Measurements from ENCODE around the gene ACACB.

Gene ACACB

DNA sequence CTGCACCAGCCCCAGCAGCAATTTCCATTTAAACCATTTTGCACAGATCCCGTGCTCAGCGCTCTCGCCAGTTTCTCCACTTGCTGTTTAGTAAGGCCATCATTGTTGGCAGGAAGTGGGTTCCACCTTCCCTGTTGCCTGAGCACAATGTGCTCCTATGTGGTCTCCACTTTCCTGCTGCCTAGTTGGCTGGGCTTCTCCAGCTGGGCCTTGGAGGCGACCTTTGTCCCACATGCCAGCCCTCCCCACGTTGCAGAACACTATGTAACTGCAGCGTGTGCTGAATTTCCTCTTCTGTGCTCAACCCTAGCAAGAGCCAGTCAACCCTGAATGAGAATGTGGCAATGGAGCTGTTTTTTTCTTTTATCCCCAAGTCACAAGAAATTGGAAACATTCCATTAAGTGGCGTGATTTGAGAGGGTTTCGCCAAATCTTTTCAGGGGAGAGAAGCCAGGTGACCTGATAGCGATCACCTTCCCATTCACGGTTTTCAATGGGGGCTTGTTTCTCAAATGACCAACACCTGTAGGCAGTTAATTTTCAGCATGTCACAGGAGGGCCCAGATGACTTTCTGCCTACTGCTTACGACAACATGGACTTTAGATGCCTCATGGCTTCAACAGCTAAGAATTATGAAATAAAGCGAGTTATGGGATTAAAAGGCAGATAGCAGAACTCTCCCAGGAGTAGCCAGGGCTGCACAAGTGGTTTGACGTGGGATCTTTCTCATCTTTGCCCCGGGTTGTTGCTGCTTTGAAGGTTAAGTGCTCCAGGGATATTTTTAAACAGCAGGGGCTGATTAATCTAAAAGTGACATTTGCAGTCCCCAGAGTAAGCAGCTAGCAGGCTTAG is at the start of gene ACACB:
Gene ACACB, plus strand, starts transcription at position 830 of the 853 bp plus-strand sequence. CDS start 22,819 bp downstream, outside the sequence.
- ChIA-PET POLR2A (no interaction called here), CTCF (interaction anchor here (1.2 kb wide), 1 partner anchor 278 kb away, joined by 4 read pairs; no protein-coding TSS in a partner anchor)
- TF ChIP-seq, protein P1, sequence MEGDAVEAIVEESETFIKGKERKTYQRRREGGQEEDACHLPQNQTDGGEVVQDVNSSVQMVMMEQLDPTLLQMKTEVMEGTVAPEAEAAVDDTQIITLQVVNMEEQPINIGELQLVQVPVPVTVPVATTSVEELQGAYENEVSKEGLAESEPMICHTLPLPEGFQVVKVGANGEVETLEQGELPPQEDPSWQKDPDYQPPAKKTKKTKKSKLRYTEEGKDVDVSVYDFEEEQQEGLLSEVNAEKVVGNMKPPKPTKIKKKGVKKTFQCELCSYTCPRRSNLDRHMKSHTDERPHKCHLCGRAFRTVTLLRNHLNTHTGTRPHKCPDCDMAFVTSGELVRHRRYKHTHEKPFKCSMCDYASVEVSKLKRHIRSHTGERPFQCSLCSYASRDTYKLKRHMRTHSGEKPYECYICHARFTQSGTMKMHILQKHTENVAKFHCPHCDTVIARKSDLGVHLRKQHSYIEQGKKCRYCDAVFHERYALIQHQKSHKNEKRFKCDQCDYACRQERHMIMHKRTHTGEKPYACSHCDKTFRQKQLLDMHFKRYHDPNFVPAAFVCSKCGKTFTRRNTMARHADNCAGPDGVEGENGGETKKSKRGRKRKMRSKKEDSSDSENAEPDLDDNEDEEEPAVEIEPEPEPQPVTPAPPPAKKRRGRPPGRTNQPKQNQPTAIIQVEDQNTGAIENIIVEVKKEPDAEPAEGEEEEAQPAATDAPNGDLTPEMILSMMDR (IDR thresholded peaks at IDR 0.05; ENCODE audit: control extremely low read depth, extremely low read depth, low read depth, missing control alignments) = no peak
- DNase-seq (ENCODE audit: extremely low spot score) = no peak

DNA sequence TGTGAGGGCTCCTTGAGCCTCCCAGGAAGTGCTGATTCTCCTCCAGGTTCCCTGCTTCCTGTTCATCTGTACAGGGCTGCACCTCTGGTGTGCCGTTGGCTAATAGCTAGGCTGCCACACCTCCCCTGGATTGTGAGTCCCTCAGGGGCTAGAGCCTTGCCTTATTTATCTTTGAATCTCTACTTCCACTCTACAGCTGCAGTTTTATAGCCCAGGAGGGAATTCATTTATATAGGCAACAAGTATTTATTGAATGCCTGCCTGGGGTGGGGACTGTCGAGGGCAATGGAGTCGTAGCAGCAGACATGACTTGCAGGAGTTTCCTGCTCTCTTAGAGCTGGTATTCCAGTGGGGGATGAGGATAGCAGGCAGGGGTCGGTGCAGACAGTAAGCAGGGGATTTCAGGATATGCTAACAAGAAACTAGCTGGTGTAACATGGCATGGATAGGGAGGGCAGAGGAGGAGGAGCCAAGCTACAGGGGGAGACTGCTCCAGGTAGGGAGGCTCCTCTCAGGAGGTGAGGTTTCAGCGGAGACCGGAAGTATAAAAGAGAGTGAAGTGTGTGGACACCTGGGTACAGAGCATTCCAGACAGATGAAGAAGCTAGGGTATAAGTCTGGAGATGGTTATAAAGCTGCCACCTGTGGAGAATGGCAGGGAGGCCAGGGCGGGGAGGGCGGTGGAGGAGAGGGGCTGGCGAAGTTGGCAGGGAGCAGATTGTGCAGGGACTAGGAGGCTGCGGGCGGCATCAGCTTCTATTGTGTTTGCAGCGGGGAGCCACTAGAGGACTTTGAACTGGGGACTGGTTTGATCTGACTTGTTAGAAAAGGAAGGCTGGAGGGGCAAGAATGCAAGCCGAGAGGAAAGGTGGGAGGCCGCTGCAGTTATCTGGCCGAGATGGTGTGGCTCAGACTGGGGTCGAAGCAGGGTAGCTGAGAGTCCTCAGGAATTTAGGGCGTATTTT is 46.8 kb upstream of the ACACB start:
- POLR2A ChIA-PET = no interaction called here
- TF ChIP-seq, protein P1 (IDR thresholded peaks at IDR 0.05; ENCODE audit: control extremely low read depth, extremely low read depth, low read depth, missing control alignments) = no peak
- CTCF ChIA-PET = interaction anchor here (1.0 to 1.7 kb wide), 3 partner anchors 15 to 25 kb away, joined by 3 to 4 read pairs (median 3); partner anchors contain the start of gene ALKBH2
- DNase-seq (ENCODE audit: extremely low spot score) = no peak

DNA sequence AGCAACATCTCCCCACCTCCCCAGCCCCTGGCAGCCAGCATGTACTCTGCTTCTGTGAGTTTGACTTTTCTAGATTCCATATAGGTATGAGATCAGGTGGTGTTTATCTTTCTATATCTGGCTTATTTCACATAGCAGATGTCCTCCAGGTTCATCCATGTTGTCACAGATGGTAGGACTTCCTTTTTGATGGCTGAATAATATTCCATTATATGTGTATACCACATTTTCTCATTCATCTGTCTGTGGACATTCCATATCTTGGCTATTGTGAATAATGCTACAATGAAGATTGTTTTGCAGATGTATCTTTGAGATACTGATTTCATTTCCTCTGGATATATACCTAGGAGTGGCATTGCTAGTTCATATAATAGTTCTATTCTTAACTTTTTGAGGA is 41.5 kb upstream of the ACACB start:
- ChIA-PET POLR2A (no interaction called here), CTCF (no interaction called here)
- no peak for DNase-seq (ENCODE audit: extremely low spot score)
- TF ChIP-seq, protein P1 (IDR thresholded peaks at IDR 0.05; ENCODE audit: control extremely low read depth, extremely low read depth, low read depth, missing control alignments) = no peak

DNA sequence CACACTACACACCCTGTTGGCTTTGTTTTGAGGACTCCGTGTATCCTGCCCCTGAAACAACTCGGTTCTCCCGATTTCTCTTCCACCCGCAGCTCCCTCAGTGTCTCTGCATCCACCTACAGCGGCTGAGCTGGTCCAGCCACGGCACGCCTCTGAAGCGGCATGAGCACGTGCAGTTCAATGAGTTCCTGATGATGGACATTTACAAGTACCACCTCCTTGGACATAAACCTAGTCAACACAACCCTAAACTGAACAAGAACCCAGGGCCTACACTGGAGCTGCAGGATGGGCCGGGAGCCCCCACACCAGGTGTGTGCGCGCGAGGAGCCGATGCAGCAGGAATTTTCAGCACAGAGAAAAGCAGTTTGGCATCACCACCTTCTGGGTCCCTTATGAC is 33.6 kb upstream of the ACACB start:
- CTCF ChIA-PET = interaction anchor here (1.1 to 1.9 kb wide), 3 partner anchors 10 to 29 kb away, joined by 3 to 7 read pairs (median 3); partner anchors contain the start of gene ALKBH2

DNA sequence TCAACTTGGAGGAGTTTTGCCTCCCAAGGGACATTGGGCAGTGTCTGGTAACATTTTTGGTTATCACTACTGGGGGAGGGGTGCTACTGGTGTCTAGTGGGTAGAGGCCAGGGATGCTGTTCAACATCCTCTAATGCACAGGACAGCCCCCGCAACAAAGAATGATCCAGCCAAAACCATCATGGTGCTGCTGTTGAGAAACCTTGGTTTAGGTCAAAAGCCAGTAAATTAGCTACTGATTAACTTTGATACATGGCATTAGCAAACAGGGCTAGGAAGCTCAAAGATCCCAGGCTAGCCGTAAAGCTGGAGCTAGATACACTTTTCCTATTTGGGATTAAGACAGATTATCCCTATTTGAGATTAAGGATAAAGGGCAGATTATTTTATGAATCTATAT is 32.0 kb upstream of the ACACB start:
- no peak for DNase-seq (ENCODE audit: extremely low spot score)
- CTCF ChIA-PET = interaction anchor here (0.9 to 1.4 kb wide), 4 partner anchors 8 to 27 kb away, joined by 3 read pairs; partner anchors contain the start of gene ALKBH2
- TF ChIP-seq, protein P1 (IDR thresholded peaks at IDR 0.05; ENCODE audit: control extremely low read depth, extremely low read depth, low read depth, missing control alignments) = no peak
- POLR2A ChIA-PET = no interaction called here

More for the DNA sequence above, 33.6 kb upstream of the ACACB start:
- DNase-seq (ENCODE audit: extremely low spot score) = no peak
- TF ChIP-seq, protein P1 (IDR thresholded peaks at IDR 0.05; ENCODE audit: control extremely low read depth, extremely low read depth, low read depth, missing control alignments) = no peak
- POLR2A ChIA-PET = interaction anchor here (0.6 kb wide), 1 partner anchor 325 kb away, joined by 3 read pairs; no protein-coding TSS in a partner anchor

DNA sequence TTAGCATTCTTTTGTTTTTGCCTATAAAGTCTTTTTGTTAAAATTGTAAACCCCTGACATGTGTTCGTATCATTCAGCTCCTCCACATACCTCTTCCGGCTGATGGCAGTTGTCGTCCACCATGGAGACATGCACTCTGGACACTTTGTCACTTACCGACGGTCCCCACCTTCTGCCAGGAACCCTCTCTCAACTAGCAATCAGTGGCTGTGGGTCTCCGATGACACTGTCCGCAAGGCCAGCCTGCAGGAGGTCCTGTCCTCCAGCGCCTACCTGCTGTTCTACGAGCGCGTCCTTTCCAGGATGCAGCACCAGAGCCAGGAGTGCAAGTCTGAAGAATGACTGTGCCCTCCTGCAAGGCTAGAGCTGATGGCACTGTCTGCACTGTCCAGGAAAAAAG is 30.8 kb upstream of the ACACB start:
- ChIA-PET POLR2A (no interaction called here), CTCF (interaction anchor here (1.0 to 2.5 kb wide), 4 partner anchors 8 to 27 kb away, joined by 3 to 8 read pairs (median 4); no protein-coding TSS in a partner anchor)
- TF ChIP-seq, protein P1 (IDR thresholded peaks at IDR 0.05; ENCODE audit: control extremely low read depth, extremely low read depth, low read depth, missing control alignments) = no peak
- DNase-seq (ENCODE audit: extremely low spot score) = no peak
